ENCODE measurements around the gene ST14.

DNA sequence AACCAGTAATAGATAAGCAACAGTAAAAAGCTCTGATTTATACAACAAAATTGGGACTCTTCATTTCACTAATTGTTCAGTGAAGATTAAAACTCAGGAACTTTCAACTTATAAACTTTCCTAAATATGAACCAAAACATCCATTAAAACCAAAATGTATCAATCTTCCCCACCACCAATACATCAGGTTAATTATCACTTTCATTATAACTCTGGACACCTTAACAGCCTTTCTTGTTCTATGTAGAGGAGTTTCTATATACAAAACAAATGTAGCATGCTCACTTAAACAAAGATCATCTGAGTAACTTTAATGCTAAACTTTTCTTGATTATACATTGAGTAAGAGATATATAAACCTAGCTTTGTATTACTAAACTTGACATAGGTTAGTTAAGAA, 74.7 kb downstream of the ST14 start:
- TF ChIP-seq, protein P1, sequence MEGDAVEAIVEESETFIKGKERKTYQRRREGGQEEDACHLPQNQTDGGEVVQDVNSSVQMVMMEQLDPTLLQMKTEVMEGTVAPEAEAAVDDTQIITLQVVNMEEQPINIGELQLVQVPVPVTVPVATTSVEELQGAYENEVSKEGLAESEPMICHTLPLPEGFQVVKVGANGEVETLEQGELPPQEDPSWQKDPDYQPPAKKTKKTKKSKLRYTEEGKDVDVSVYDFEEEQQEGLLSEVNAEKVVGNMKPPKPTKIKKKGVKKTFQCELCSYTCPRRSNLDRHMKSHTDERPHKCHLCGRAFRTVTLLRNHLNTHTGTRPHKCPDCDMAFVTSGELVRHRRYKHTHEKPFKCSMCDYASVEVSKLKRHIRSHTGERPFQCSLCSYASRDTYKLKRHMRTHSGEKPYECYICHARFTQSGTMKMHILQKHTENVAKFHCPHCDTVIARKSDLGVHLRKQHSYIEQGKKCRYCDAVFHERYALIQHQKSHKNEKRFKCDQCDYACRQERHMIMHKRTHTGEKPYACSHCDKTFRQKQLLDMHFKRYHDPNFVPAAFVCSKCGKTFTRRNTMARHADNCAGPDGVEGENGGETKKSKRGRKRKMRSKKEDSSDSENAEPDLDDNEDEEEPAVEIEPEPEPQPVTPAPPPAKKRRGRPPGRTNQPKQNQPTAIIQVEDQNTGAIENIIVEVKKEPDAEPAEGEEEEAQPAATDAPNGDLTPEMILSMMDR (conservative IDR thresholded peaks at IDR 0.05): no peak
- no peak for TF ChIP-seq ZFX (IDR thresholded peaks at IDR 0.05)
